GM12872 (cell line): Measurements from ENCODE around the gene INTS7.

Experiments used
- TF ChIP-seq, protein P1 (sequence below): IDR thresholded peaks from 3 replicates; pipeline ENCODE4 v1.5.1; 2011; ENCODE audit warnings: low read depth, mild to moderate bottlenecking, low read length, moderate library complexity; ENCODE audit not compliant: insufficient read depth

The INTS7 gene

DNA sequence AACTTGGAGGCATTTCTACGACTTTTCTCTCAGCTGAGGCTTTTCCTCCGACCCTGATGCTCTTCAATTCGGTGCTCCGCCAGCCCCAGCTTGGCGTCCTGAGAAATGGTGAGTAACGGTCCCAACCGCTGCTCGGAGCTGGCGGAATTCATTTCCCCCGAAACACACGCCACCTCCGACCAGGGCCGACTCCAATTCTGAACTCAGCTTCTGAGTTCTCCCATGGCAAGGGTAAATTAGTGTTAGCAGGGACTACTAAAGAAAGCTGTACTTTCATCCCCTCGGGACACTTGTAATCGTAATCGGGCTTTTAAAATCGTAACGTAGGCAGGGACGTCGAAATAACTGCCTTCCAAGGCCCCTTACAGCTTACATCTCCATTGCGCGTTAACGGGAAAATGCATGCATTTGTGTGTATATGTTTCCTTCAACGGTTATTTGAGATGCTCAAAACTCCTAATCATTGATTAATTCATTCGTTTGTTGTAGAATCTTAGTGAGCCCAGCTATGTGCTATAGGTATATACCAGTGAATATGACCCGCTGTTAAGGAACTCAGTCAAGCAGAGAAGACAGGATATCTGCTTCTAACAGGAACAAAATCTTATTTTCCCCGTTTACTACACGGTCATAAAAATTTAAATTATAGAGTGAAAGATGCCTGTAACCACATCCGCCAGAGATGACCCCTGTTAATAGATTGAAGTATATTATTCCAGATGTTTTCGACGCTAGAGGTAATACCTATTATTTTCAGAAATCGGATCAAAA lies 663 bp upstream of the INTS7 start:
- TF ChIP-seq, protein P1, sequence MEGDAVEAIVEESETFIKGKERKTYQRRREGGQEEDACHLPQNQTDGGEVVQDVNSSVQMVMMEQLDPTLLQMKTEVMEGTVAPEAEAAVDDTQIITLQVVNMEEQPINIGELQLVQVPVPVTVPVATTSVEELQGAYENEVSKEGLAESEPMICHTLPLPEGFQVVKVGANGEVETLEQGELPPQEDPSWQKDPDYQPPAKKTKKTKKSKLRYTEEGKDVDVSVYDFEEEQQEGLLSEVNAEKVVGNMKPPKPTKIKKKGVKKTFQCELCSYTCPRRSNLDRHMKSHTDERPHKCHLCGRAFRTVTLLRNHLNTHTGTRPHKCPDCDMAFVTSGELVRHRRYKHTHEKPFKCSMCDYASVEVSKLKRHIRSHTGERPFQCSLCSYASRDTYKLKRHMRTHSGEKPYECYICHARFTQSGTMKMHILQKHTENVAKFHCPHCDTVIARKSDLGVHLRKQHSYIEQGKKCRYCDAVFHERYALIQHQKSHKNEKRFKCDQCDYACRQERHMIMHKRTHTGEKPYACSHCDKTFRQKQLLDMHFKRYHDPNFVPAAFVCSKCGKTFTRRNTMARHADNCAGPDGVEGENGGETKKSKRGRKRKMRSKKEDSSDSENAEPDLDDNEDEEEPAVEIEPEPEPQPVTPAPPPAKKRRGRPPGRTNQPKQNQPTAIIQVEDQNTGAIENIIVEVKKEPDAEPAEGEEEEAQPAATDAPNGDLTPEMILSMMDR = no peak

DNA sequence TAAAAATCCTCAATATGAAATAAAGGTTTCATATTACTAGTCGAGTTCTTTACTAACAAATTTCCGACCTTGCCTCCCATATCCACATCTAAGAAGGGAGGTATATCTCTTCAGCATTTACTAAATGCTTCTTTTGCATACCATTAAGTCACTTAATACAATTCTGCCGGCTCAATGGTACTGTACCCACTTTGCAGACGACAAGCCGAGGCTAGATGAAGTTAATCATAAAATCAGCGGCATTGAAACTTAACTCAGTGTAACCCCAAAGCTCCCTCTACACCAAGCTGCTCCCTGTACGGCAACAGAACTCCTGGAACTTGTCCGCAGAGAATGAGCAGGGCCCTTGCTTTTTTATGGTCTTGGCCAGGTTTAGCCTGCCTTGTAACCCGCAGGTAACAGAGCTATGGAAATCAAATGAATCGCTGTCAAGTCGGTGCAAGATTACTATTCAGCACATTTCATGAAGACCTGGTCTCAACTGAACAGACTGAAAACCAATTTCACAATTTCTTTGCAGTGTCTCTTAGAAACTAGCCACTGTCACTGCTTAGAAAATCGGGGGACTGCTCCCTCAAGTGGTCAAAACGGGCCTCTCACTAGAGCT lies 738 bp downstream of the INTS7 start:
- TF ChIP-seq, protein P1 = no peak

DNA sequence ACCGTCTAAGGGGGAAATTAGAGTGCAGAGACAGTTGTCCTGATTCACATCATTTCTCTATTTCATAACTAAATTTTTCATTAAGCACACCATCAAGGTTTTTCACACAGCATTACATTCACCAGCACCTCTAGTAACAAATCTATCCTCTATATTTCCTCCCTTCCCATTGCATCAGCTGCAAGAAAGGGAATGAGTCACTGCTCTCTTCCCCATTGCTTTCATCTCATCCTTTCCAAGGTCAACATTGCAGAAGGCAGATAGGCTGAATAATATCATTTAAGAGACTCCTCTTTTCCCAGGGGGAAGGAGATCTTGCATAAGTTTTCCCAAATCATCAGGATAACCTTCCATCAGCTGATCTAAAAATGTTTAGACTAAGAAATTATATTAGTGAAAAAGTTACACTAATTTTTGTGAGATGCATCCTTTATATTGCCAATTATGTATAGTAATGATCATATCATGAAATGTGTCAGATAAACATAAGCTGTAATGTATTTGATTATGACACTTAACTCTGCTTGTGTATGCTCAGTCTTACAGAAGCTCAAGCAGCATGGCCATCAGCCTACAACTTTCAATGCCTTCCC lies 4.3 kb downstream of the INTS7 start:
- TF ChIP-seq, protein P1 = no peak

DNA sequence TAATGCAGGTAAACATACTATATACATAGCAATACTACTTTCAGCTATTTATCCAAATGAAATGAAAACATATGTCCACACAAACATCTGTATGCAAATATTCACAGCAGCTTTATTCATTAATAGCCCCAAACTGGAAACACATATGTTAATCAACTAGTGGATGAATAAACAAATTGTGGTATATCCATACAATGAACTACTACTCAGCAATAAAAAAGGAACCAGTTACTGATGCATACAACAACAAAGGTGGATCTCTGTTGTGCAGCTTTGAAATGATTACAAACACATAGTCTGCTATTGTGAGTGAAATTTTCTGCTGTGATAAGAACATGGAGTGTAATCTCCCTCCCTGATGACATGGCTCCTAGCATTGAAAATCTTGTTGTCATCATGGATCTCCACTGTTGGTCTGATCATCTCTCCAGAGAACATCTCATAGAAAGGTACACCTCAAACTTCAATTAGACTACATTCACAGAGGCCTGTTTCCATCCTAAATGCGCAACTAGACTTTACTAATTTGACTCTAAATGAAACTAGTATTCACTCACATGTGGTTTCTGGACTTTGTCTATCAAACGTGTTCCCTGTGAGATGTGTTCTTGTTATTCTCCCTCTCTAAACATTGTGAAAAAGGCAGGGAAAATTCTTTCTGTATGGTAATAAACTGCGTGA lies 10.7 kb downstream of the INTS7 start:
- TF ChIP-seq, protein P1 = no peak

DNA sequence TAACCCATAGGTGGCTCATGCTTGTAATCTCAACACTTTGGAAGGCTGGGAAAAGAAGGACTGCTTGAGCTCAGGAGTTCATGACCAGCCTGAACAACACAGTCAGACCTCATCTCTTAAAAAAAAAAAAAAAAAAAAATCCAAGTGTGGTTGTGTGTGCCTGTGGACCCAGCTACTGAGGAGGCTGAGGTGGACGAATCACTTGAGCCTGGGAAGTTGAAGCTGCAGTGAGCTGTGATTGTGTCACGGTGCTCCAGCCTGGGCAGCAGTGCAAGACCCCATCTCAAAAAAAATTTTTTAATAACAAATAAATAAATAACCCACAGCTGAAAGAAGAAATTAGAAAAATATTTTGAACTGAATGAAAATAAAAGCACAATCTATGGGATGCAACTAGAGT lies 13.8 kb downstream of the INTS7 start:
- TF ChIP-seq, protein P1 = no peak

DNA sequence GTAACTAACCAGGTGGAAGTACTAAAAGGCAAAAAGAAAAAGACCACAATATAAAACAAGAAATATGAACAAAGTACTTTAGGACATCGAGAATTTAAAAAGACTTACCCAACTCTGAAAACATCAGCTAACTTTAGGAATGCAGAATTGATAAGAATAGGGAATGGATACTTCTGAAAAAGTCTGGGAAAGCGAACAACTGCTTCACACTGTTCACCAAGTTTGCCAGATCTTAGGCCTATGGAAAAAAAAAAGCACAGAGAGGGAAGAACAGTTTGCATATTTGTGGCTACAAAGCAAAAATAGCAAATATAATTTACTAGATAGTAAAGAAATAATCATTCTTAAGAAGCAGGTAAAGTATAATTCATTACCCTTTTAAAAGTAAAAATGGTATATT lies 14.4 kb downstream of the INTS7 start:
- TF ChIP-seq, protein P1 = no peak

DNA sequence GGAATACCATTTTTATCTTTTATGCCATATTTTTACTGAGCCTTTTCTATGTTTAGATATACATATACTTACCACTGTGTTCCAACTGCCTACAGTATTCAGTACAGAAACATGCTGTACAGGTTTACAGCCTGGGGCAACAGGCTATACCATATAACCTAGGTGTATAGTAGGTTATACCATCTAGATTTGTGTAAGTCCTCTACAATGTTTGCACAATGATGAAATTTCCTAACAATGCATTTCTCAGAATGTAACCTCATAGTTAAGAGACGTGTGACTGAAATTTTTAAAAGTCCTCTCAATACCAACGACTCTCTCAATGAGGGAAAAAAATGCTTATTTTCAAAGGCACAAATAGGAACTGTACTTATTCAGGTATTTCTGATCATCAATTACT lies 21.7 kb downstream of the INTS7 start:
- TF ChIP-seq, protein P1 = no peak
